ENCODE results near the gene IRAK2. TPM values are rescaled to one million over a fixed set of nuclear protein-coding genes. Genes with fewer than 3 reads are reported as not detected.
"Not testable (repeated sequence)": the region's sequence is repeated elsewhere in the genome, so short reads cannot be mapped to it uniquely, and the experiment has no call there.

IRAK2 gene
- total RNA-seq, 1 donor, result 4.8 TPM

- DNase-seq (ENCODE audit: low read depth in 2 of 3, low spot score in 2 of 3), result peak; percentile 82 to 94 (median 91)
Observed at GRCh38 chr3:10248184-10248983, 83.7 kb downstream of the IRAK2 start, which contains the start of gene TATDN2. TSS of gene TATDN2 (plus strand) at chr3:10248459. CDS start at chr3:10249201, 742 bp downstream.

- DNase-seq (ENCODE audit: low read depth in 2 of 3, low spot score in 2 of 3), result peak in 2 of 3 donors; percentile 30 to 45
Observed at GRCh38 chr3:10248984-10249748, 84.4 kb downstream of the IRAK2 start.

DNA sequence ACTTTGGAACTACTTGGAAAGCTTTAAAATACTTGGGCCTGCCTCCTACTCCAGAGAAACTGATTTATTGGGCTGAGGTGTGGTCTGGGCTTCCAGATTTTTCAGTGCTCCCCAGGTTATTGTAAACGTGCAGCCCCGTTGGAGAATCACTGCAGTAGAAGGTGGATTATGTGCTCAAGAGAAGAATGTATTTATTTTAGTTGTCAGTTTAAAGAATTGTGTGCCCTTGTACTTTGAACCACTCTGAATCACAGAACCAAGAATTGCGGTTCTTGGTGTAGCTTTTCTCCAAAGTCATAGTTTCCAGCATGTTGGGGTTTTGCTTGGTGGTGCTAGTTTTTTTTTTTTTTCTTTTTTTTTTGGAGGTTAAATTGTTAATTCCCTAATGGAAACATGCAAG, 85.1 kb downstream of the IRAK2 start:
- DNase-seq (ENCODE audit: low read depth in 2 of 3, low spot score in 2 of 3), result no peak

GRCh38 chr3:10251006-10251405, 86.3 kb downstream of the IRAK2 start:
- DNase-seq (ENCODE audit: low read depth in 2 of 3, low spot score in 2 of 3), result no peak

DNA sequence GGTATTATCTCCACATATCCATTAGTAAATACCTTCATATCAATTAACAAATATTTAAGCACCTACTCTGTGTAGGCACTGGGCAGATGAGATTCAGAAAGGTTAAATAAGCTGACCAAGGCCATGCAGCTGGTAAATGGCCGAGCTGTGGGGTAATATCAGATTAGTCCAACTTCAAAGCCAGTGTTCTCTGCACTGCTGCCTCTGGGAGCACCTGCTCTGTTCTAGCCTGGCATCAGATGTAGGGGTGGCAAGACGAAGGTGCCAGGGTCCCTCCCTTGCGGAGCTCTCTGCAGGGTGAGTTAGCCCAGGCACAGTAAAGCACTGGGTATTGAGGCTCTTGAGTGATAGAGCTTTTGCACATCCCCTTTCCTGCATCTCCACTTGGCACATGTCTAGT, 89.0 kb downstream of the IRAK2 start:
- no peak for DNase-seq (ENCODE audit: low read depth in 2 of 3, low spot score in 2 of 3)

DNA sequence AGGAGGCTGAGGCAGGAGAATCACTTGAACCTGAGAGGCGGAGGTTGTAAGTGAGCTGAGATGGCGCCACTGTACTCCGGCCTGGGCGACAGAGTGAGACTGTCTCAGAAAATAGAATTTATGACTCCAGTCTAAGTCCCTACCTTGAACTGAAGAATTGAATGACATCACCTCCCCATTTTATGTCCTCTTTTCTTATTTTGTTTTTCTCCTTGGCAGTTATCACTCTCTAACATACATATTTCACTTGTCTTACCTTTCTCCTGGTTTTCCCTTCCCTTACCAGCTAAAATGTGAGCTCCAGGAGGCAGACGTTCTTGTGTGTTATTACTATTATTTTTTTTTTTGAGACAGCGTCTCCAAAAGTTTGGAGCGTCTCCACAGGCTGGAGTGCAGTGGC, 91.1 kb downstream of the IRAK2 start:
- DNase-seq (ENCODE audit: low read depth in 2 of 3, low spot score in 2 of 3), result no peak

- no peak for DNase-seq (ENCODE audit: low read depth in 2 of 3, low spot score in 2 of 3)
Observed at GRCh38 chr3:10259036-10259435, 94.3 kb downstream of the IRAK2 start.

- no peak for DNase-seq (ENCODE audit: low read depth in 2 of 3, low spot score in 2 of 3)
Observed at GRCh38 chr3:10259798-10260197, 95.1 kb downstream of the IRAK2 start.

DNA sequence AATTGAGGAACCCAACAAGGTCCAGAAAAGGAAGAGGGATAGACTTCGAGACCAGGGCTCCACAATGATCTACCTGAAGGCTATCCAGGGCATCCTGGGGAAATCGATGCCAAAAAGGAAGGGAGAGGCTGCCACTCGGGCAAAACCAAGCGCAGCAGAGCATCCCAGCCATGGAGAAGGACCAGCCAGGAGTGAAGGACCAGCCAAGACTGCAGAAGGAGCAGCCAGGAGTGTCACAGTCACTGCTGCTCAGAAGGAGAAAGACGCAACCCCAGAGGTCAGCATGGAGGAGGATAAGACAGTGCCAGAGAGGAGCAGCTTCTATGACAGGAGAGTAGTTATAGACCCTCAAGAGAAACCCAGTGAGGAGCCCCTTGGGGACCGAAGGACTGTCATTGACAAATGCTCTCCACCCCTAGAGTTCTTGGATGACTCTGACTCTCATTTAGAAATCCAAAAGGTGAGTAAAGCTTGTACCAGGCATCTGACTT, 95.5 kb downstream of the IRAK2 start:
- no peak for DNase-seq (ENCODE audit: low read depth in 2 of 3, low spot score in 2 of 3)

- no peak for DNase-seq (ENCODE audit: low read depth in 2 of 3, low spot score in 2 of 3)
Observed at GRCh38 chr3:10262027-10262426, 97.3 kb downstream of the IRAK2 start.

DNA sequence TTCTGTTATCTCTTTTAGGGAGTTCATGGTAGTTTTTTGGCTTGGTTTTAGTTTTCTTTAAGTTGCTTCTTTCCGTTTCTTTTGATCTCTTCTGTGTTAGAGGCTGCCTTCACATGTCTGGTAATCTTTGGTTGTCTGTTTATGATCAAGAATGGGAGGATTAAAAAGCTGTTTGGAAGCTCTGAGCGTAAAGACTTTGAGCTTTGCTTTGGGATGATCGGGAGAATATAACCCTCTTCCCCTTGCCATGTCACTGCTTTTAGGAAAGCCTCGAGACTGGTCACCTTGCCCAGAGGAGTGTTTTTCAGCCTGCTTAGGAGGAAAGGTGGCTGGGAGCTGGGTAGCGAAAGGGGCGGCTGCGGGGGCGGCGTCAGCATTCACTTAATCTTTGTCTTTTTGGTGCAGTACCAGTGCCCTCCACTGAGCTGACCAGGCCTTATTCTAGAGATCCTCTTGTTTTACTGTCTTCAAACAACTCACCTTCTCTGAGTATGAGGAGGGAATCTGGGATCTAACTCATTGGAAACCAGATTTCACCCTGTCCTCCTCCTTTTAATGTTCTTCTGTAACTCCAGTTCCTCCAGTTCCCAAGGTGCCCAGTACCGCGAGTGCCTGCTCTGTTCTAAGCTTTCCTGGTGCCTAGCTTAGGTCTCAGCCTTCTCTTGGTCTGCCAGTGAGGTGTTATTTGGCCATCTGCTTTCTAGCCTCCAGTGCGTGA, 99.1 kb downstream of the IRAK2 start:
- DNase-seq (ENCODE audit: low read depth in 2 of 3, low spot score in 2 of 3), result peak in 1 of 3 donors; percentile 51

DNA sequence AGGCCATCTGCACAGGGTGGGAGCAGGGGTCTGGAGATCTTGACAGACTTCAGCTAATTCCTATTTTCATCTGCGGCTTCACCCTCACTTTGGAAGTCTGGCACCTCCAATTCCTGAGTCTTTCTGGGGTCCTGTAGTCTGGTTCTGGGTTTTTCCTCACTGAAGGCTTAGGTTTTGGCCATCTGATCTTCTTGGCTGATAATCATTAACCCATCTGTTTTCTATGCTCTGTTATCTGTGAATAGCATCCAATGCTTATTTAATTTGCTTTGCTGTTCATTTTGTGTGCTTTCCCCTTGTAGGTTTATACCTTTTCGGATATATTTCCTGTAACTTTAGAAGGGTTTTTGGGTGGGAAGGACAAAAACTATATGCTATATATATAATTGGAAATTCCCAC, 101.1 kb downstream of the IRAK2 start:
- no peak for DNase-seq (ENCODE audit: low read depth in 2 of 3, low spot score in 2 of 3)

- DNase-seq (ENCODE audit: low read depth in 2 of 3, low spot score in 2 of 3), result not testable (repeated sequence)
Observed at GRCh38 chr3:10266936-10267335, 102.2 kb downstream of the IRAK2 start.

- DNase-seq (ENCODE audit: low read depth in 2 of 3, low spot score in 2 of 3), result no peak
Observed at GRCh38 chr3:10268116-10268515, 103.4 kb downstream of the IRAK2 start.

DNA sequence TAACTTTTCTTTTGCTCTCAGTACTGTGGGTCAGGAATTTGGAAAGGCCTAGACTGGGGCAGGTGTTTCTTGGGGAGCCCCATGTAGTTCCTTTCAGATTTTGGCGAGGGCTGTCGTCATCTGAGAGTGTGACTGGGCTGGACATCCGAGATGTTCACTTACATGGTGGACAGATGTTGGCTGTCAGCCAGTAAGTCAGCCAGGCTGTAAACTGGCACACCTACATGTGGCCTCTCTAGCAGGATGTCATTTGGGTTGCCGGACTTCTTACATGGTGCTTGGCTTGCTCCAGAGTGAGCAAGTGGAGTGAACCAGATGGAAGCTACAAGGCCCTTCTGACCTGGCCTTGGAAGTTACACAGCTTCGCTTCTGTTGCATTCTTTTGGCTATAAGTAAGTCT, 104.2 kb downstream of the IRAK2 start:
- DNase-seq (ENCODE audit: low read depth in 2 of 3, low spot score in 2 of 3), result no peak

DNA sequence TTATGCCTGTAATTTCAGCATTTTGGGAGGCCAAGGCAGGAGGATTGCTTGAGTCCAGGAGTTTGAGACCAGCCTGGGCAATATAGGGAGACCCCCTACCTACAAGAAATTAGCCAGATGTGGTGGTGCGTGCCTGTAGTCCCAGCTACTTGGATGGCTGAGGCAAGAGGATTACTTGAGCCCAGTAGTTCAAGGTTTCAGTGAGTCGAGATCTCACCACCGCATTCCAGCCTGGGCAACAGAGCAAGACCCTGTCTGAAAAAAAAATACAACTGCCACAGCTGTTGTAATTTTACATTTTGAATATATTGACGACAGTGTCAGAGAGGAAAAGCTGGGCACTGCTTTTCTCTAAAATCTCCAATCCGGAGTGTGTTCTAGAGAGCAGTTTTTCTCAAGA, 104.7 kb downstream of the IRAK2 start:
- DNase-seq (ENCODE audit: low read depth in 2 of 3, low spot score in 2 of 3), result no peak

DNA sequence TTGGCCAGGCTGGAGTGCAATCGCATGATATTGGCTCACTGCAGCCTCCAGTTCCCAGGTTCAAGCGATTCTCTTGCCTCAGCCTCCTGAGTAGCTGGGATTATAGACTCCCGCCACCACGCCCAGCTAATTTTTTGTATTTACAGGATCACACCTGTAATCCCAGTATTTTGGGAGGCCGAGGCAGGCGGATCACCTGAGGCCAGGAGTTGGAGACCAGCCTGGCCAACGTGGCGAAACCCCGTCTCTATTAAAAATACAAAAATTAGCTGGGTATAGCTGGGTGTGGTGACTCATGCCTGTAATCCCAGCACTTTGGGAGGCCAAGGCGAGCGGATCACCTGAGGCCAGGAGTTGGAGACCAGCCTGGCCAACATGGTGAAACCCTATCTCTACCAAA, 107.8 kb downstream of the IRAK2 start:
- DNase-seq (ENCODE audit: low read depth in 2 of 3, low spot score in 2 of 3), result not testable (repeated sequence)

- no peak for DNase-seq (ENCODE audit: low read depth in 2 of 3, low spot score in 2 of 3)
Observed at GRCh38 chr3:10272977-10273376, 108.3 kb downstream of the IRAK2 start.

DNA sequence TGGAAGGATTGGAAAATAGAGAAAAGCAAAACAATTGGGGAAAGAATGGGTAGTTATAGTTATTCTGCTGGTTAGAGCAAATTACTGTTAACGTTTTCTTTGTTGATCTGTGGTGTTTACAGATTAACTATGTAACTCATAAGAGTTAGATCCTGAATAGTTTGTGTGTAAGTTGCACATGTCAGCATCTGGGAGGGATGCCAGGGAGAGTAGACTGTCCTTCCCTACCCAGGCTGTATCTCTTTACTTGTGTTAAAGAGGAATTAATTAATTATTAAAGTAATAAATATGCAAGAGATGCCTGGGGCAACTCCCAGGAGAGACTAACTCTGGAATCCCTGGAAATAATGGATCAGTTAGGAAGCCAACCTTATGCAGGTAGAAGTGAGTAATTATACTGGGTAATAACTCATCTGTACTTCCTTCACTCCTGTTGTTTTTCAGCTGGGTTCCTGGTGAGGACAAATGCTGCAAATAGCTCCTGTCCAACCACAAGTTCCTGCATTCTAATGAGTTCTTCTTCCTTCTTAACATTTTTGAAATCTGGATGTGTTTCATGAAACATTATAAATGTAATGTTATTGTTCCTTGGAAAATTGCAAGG, 109.1 kb downstream of the IRAK2 start:
- no peak for DNase-seq (ENCODE audit: low read depth in 2 of 3, low spot score in 2 of 3)

DNA sequence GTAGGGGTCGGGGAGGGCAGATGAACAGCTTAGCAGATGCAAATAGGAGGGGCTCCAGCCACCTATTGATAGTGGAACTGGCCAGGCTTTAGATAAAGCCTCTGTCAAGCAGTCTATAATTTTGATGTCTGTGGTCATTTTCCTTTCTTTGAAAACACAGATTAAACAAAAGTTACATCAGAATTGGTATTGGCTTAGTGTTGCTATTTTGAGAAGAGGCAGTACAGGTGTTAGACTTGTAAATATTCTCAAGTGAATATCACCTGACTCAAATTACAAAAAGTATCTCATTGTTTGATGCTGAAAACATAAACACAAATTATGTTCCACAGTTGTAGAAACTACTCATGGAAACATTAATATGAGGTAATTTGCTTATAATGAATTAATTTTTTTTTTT, 109.9 kb downstream of the IRAK2 start:
- no peak for DNase-seq (ENCODE audit: low read depth in 2 of 3, low spot score in 2 of 3)

All from hematopoietic multipotent progenitor cell (in vitro differentiated cells).